GDM1 (cell line): Measurements from ENCODE around the gene MYT1.
"Not testable (repeated sequence)": the region's sequence is repeated elsewhere in the genome, so short reads cannot be mapped to it uniquely, and the experiment has no call there.

Experiments used
- DNase-seq: peaks from one replicate; lab custom pipeline; 2025; lab: John Stamatoyannopoulos, UW

Gene MYT1

GRCh38 chr20:64276817-64277216 lies 112.6 kb downstream of the MYT1 start:
- DNase-seq, result no peak

GRCh38 chr20:64277571-64278316 lies 113.5 kb downstream of the MYT1 start:
- DNase-seq, result no peak

- no peak for DNase-seq
Measured at GRCh38 chr20:64278317-64278681, 114.0 kb downstream of the MYT1 start.

GRCh38 chr20:64279826-64280459 lies 115.7 kb downstream of the MYT1 start:
- no peak for DNase-seq

GRCh38 chr20:64280460-64280843 lies 116.2 kb downstream of the MYT1 start:
- DNase-seq, result no peak

GRCh38 chr20:64283646-64284045 lies 119.4 kb downstream of the MYT1 start:
- DNase-seq, result no peak

GRCh38 chr20:64285579-64286446 lies 121.6 kb downstream of the MYT1 start:
- peak; percentile 61 for DNase-seq

GRCh38 chr20:64286447-64287263 lies 122.4 kb downstream of the MYT1 start:
- not testable (repeated sequence) for DNase-seq

- DNase-seq, result not testable (repeated sequence)
Measured at GRCh38 chr20:64287264-64287590, 123.0 kb downstream of the MYT1 start.
